ENCODE results near the gene GHRH.

DNA sequence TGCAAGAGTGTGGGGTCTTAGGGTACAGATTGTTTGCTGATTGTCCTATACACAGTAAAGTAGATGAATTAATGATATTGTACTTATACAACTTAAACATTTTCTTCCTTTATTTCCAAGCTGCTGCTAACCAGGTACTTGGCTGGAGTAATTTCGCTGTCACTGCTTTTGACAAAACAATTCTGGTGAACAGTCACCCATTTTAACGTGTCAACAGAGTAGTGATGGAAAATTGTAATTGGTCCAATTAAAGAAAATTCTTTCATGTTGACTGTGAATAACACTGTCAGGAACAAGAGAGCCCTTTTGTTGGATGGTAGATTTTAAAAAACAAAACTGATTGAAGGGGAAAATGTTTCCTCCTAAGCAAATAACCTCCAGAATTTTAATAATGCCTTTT, 55.8 kb downstream of the GHRH start:
- TF ChIP-seq CTCF (IDR thresholded peaks at IDR 0.05), result no peak
- no peak for TF ChIP-seq POLR2A (IDR thresholded peaks at IDR 0.05)

All from right lobe of liver (tissue), 4 donors.